ENCODE measurements around the gene NEURL1.

DNA sequence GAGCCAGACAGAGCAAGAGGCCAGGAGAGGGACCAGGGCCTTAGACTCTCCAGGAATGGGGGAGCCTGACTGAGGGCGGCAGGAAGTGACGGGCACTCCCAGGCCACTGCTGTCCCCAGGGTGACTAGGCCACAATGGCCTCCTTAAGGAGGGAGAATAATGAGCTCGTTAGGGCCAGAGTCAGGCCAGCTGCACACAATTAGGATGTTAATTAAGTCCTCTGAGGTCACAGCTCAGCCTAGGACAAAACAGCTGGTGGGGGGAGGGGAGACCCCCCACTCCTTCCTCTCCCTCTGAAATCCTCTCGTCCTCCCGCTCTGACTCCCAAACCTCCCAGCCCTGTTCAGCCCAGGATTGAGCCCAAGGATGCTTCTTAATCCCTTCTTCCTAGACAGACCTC is 143.0 kb downstream of the NEURL1 start:
- TF ChIP-seq POLR2AphosphoS5 (IDR thresholded peaks at IDR 0.05; ENCODE audit: low read depth, low read length): no peak
- no peak for TF ChIP-seq FOXP2 (optimal IDR thresholded peaks at IDR 0.05; ENCODE audit: borderline replicate concordance, extremely low read depth, extremely low read length, insufficient read depth)
- no peak for TF ChIP-seq REST (IDR thresholded peaks at IDR 0.05; ENCODE audit: insufficient read depth in 1 of 2, low read depth in 2 of 2, low read length in 2 of 2)
- no peak for TF ChIP-seq TAF1 (IDR thresholded peaks at IDR 0.05; ENCODE audit: borderline replicate concordance, insufficient read depth, low read length)
